Measurements from ENCODE around the gene MGST3.
"Not testable (repeated sequence)": the region's sequence is repeated elsewhere in the genome, so short reads cannot be mapped to it uniquely, and the experiment has no call there.

The MGST3 gene

GRCh38 chr1:165629848-165630628 is 996 bp upstream of the MGST3 start:
- no peak for DNase-seq

- no peak for DNase-seq
Measured at GRCh38 chr1:165631342-165632151, 513 bp downstream of the MGST3 start.

- no peak for DNase-seq
Measured at GRCh38 chr1:165632152-165632469, 1.1 kb downstream of the MGST3 start.

GRCh38 chr1:165632491-165632890 is 1.5 kb downstream of the MGST3 start:
- no peak for DNase-seq

- DNase-seq: no peak
Measured at GRCh38 chr1:165633614-165634013, 2.6 kb downstream of the MGST3 start.

GRCh38 chr1:165634154-165634921 is 3.3 kb downstream of the MGST3 start:
- DNase-seq: no peak

GRCh38 chr1:165635329-165635728 is 4.3 kb downstream of the MGST3 start:
- no peak for DNase-seq

- no peak for DNase-seq
Measured at GRCh38 chr1:165635823-165636222, 4.8 kb downstream of the MGST3 start.

- DNase-seq: no peak
Measured at GRCh38 chr1:165637427-165637826, 6.4 kb downstream of the MGST3 start.

- not testable (repeated sequence) for DNase-seq
Measured at GRCh38 chr1:165638211-165638610, 7.2 kb downstream of the MGST3 start.

- no peak for DNase-seq
Measured at GRCh38 chr1:165639821-165640623, 9.0 kb downstream of the MGST3 start.

GRCh38 chr1:165641231-165641987 is 10.4 kb downstream of the MGST3 start:
- DNase-seq: no peak

- DNase-seq: no peak
Measured at GRCh38 chr1:165644064-165644735, 13.2 kb downstream of the MGST3 start.

GRCh38 chr1:165645654-165646366 is 14.8 kb downstream of the MGST3 start:
- DNase-seq: no peak

GRCh38 chr1:165647517-165647916 is 16.5 kb downstream of the MGST3 start:
- no peak for DNase-seq

- DNase-seq: no peak
Measured at GRCh38 chr1:165647970-165648369, 16.9 kb downstream of the MGST3 start.

GRCh38 chr1:165648919-165649572 is 18.0 kb downstream of the MGST3 start:
- no peak for DNase-seq

- no peak for DNase-seq
Measured at GRCh38 chr1:165650981-165651625, 20.1 kb downstream of the MGST3 start.

GRCh38 chr1:165658766-165659580 is 27.9 kb downstream of the MGST3 start:
- DNase-seq: not testable (repeated sequence)

Measured in cortex of kidney (tissue), 1 donor.